Embryonic facial prominence (tissue), 1 donor: Measurements from ENCODE around the gene JMY.

Experiments
- DNase-seq: peaks from one replicate; pipeline ENCODE4 v3.0.0-alpha.2; 2016; ENCODE audit errors: extremely low spot score

JMY gene, protein sequence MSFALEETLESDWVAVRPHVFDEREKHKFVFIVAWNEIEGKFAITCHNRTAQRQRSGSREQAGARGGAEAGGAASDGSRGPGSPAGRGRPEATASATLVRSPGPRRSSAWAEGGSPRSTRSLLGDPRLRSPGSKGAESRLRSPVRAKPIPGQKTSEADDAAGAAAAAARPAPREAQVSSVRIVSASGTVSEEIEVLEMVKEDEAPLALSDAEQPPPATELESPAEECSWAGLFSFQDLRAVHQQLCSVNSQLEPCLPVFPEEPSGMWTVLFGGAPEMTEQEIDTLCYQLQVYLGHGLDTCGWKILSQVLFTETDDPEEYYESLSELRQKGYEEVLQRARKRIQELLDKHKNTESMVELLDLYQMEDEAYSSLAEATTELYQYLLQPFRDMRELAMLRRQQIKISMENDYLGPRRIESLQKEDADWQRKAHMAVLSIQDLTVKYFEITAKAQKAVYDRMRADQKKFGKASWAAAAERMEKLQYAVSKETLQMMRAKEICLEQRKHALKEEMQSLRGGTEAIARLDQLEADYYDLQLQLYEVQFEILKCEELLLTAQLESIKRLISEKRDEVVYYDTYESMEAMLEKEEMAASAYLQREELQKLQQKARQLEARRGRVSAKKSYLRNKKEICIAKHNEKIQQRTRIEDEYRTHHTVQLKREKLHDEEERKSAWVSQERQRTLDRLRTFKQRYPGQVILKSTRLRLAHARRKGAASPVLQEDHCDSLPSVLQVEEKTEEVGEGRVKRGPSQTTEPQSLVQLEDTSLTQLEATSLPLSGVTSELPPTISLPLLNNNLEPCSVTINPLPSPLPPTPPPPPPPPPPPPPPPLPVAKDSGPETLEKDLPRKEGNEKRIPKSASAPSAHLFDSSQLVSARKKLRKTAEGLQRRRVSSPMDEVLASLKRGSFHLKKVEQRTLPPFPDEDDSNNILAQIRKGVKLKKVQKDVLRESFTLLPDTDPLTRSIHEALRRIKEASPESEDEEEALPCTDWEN

DNA sequence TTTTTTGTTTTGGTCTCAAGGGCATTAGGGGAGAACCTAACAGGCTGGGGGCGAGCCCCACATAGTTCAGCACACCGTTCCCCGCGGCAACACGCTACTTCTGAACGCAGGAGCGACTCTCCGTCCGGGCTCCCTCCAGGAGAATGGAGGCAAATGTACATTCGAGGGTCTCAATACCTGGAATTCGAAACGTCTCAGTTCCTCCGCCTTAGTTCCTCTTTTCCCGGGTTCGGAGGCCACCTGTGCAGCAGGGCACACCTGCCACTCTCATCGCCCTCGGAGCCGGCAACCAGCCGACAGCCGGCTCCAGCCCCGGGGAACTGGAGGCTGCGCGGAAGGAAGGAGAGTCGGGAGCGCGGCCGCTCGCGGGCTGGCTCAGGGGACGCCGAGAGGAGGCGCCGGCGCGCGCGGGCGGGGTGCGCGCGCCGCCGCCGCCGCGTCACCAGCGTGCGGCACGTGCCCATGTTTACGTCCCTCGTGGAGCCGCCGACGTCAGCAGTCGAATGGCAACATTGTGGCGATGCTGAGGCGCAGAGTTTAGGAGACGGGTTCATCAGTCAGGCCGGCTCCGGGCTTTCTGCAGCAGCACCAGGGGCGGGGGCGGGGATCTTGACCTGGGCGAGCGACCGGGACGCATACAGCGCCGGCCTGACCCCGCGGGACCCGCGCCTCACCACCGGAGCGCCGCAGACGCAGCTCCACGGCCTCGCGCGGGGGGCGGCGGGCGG, at the start of gene JMY:
TSS of gene JMY (plus strand) at position 498 of the 728 bp plus-strand sequence. CDS start 520 bp downstream, outside the sequence.
- peak; percentile 72 for DNase-seq

DNA sequence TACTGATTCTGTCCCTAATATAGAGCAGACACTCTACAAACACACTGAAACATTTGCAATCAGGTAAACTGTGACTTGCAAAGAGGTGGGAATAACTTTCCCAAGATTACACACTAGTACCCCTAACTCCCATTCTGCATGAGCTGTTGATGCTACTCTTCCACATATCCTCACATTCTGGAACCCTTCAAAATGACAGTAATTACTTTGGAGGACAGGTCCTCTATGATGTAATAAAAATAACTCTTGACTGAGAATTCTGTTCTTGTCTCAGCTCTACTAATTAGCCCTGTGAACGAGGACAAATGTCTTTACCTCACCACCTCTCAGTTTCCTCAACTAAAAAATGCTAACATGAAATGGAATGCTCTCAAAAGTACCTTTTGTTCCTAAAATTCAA, 49.5 kb upstream of the JMY start:
- no peak for DNase-seq

DNA sequence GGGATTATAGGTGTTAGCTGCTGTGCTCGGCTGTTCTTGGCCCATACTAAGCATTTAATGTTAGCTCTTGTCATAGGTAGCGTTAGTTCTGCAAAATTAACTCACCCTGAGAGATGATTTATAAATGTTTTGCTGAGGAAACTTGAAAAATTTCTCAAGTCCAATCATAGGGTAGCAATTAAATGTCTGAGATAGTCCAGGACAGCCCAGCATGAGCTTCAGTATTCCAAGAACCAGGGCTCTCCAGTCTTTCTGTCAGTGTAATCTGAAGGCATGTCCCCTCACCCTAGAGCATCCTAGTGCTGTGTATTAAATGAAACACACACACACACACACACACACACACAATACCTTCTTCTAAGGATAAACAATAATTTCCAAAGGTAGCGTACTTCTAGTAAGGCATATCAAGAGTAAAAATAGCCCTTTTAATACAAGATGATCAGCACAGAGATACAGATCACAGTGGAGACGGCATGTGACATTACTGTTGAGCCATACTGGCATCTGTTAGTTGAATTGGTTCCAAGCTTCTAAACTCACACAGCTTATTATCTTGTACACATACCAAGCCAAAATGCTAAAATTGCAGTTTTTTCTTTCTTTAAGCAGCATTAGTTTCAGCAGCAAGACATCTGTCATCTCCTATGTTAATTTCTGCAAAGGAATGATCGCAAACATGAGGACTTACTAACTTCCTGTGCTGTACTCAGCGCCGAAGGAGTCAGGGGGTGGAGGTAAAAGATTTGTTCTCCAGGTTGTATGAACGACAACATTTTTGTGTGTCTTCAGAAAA, 46.3 kb upstream of the JMY start:
- DNase-seq: no peak

DNA sequence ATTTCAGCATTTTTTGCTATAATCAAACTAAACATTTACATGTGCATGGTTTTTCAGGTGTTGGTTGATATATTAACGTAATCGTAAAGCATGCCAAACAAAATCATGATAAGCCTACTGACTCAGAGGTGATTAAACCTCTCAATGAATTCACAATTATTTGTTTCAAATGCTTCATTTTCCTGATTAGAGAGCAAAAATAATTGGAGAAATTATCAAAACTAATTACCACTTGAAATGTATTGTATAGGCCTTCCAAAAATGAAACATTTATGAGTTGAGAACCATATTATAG, 45.7 kb upstream of the JMY start:
- DNase-seq: no peak

DNA sequence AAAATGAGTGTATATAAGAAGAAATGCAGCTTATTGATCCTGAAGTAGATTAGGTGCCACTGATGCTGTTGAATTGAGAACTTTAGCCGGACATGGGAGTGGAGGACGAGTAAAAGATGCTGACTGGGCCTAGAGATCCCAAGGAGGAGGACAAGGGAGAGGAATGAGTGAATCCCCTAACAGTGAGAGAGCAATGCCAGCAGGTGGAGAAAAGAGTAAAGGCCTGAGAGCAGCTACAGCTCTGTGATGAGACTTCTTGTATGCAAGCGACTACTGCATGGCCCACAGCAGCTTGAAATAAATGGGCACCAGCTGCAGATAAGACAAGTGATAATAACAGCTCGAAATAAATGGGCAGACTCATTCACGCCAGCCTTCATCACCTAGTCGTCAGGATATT, 44.5 kb upstream of the JMY start:
- no peak for DNase-seq

DNA sequence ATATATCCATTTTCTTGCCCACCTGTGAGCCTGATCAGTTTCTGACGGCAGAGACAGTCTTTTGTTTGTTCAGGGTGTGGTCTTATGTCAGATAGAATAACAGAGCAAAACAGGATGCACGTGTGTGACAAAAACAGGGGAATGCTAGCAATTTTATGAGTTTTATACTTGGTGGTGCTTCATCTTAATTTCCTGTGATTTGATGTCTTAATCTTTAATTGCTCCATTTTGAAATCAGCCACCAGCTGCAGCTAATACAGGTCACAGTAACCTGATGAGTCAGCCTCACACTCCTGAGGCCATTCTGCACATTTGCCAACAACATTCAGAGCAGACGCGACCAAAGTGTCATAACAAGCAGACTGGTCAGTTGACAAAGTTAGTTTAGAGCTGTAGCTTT, 42.3 kb upstream of the JMY start:
- DNase-seq: no peak

DNA sequence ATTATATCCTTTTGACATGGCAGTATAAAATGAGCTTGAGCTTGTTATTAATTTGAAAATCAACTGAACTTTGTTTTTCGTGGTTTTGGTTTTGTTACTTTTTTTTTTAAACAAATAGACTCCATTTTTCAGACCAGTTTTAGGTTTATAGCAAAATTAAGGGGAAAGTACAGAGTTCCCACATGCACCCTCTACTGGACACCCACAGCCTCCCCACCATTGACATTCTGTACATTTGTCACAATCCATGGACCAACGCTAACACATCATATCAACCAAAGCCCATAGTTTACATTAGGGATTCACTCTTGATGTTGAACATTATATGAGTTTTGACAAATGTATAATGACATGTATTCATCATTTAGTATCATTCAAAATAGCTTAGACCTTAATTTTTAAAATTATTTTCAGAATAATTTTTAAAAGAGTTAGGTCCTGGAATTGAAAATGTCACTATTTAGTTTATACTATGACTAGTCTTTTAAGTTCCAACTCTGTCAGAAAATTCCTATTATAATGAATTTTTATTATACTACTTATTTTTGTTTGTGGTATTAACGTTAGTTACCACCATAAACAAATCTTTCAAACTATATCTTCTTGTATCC, 35.3 kb upstream of the JMY start:
- DNase-seq: no peak

DNA sequence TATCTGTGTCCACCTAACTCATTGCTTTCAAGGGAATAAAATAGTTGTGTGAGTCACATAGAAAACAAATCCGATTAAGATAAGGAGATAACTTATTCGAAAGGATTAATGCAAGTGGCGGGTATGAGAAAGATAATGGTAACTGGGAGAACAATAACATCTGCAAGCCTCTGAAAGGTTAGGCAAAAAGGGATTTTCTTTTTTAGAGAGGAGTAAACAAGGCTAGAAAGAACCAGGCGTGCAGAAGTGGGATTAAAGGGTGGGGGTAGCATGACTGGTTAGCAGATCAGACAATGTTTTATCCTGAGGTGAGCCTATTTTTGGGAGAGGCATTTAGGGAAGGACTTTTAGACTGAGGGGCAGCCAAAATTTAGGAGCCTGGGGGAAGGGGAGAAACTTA, 34.7 kb upstream of the JMY start:
- no peak for DNase-seq

DNA sequence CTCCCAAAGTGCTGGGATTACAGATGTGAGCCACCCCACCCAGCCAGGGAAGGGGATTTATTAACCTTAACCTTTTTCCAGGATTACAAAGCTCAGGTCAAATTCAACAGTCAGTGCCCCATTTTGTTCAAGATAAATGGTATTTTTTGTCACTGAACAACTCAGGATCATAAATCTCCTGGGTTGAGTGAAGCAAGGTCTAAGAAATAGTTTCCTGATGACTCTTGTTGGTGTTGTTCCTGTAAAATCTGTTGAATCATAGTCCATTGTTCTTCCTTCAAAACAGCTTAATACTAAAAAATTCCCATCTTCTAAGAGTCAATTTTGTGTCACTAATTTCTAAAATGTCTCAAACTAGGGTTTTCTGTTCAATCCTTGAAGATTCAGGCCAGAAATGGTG, 33.9 kb upstream of the JMY start:
- no peak for DNase-seq

DNA sequence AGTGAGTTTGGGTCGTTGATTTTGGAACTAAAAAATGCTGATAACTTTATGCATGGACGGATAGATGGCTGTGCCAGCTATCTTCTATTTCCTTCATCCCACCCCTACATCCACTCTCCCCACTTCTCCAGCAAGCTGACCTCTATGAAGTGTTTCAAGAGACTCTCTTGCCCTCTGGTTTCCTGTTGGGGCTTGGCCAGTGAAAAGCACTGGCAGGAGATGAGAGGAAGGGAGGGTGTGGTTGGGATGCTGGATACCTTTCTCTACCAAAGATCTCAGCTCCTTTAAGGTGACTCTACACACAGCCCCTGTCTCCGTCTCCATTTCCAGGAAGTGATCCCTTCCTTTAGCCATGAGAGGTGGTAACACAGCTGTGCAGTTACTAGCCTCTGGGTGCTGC, 30.0 kb upstream of the JMY start:
- DNase-seq: no peak

DNA sequence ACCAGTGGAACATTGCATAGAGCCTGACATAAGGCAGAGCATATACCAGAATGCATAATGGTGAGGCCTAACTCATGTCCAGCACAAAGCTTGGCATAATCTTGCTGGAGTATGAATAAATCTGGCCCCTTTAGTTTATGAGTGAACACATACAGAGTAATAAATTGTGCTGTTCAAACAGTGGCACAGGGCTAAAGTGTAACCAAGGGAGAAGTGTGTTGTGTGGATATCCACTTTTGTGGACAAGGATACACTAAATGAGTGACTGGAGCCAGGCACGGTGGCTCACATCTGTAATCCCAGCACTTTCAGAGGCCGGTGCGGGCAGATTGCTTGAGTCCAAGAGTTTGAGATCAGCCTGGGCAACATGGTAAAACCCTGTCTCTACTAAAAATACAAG, 29.4 kb upstream of the JMY start:
- DNase-seq: no peak

DNA sequence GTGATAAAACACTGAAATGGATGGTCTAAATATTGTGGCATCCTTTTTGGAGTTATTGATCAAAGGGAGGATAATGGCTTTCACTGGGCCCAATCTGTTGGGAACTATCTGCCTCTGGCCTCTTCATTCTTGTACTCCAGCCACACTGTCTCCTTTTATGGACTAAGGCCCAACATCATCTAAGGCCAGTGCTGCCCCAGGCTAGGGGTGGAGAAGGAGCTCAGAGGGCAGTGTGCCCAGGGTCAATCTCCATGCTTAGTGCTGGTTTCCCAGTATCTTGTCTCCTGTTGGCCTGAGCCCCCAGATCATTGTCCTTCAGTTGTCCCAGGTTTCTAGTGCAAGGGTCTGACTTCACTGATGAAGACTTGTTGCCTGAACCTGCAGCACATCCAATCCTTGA, 26.4 kb upstream of the JMY start:
- DNase-seq: no peak

DNA sequence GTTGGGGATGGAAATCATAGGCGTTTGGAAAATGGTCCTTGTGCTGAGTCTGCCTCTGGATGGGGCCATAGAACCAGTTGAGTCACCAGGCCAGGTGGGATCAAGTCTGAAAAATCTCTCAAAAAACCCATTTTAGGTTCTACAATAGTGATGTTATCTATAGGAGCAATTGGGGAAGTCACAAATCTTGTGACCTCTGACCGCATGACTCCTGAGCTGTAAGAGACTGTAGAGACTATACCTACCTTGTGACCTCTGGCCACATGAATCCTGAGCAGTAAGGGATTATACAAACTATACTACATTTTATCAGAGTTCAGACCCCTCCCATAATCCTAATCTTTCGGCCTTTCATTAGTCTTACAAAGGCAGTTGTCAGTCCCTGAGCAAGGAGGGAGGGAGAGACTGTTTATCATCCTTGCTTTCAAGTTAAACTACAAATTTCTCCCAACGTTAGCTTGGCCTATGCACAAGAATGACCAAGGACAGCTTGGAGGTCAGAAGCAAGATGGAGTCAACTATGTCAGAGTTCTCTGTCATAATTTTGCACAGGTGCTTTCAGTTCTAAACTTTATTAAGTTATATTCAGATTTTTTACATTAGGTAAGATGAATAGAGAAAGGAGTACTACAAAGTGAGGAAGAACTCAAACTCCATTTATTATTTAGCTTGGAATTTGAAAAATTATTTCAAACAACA, 11.5 kb upstream of the JMY start:
- no peak for DNase-seq

DNA sequence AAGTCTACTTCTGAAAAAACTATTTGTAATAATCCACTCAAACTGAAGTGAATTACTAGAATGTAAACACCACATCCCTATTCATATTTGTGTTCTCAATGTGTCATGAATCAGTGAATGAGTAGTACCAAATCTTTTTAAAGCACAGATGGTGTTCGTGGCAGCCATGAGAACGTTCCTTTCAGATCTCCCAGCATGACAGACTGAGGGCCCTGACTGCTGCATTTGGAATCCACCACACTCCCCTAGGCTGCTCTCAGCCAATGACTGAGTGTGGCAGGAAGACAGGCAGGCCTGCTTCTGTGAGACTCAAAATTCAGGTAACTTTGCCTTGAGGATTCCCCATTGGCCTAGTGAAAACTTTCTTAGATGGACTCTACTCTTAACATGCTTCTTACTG, 10.9 kb upstream of the JMY start:
- DNase-seq: no peak

DNA sequence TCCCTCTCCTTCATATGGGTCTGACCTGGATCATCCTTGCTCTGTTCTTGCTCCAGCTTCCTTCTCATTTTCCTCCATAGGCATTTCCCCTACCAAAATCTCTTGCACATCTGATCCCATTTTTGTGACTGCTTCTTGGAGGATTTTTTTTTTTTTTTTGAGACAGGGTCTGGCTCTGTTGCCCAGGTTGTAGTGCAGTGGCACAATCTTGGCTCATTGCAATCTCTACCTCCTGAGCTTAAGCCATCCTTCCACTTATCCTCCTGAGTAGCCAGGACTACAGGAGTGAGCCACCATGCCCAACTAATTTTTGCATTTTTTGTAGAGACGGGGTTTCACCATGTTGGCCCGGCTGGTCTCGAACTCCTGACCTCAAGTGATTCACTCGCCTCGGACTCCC, 10.5 kb upstream of the JMY start:
- no peak for DNase-seq

DNA sequence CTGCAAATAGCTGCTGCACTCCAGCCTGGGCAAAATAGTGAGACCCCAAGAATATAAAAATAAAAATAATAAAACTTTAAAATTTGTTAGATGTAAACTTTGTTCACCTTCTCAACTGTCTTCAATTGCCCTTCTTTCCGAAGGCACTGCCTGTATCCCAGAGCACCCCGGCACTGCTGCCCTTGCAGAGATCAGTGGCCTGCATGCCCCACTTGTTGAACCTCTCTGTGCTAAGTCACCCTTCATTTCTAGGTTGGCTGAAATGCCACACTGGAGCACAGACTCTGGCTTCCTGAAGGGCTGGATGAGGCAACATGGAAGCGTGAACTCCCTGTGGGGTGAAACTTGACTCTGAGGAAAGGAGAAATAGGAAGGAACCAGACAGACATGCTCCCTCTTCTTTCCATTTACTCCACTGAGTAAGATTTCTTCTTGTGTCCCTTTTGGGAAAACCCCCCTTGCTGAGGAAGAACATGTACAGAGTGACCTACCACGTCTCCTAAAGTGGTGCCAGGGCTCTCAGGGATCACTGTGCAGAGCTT, 8.4 kb upstream of the JMY start:
- DNase-seq: no peak

DNA sequence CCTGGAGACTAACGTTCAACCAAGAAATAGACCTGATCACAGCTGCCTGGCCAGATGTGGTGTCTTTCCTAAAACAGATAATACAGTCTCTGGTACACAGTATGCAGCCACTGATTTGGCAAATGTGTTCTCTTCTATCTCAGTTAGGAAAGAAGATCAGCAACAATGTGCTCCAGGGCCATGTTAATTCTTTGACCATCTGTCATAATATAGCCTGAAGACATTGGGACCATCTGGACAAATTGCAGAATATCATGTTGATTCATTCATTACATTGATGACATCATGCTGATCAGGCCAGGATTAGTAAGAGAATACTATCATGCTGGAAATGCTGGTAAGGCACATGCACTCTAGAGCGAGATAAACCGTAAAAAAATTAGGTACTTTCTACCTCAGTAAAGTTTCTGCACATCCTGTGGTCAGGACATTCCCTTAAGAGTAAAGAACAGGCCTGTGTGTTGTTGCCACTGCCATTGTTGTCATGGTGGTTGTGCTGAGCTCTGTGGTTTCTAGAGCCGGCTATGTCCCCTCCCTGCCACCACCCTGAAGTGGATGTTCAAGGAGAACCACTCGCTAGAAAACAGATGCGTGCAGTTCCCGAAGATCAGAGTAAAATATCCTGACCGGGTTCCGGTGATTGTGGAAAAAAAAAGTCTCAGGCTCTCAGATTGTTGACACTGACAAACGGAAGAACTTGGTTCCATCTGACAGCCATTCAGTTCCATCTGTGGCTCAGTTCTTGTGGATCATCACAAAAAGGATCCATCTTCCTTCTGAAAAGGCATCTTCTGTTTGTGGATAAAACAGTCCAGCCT, 6.4 kb upstream of the JMY start:
- no peak for DNase-seq

DNA sequence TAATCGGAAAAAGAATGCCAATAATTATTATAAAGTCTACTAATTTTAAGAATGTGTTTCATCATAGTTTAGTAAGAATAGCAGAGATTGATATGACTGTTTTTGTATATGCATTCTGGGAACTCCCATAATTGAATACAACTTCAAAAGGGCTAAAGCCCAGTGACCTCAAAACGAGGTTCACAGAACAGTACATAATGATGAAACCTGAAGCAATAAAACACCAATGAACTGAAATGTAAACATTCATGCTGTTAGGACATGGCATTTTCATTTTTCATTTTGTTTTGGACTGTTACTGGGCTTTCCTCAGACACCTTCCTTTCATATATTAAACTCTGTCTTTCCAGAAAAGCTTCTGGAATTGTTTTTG, 684 bp upstream of the JMY start:
- no peak for DNase-seq

DNA sequence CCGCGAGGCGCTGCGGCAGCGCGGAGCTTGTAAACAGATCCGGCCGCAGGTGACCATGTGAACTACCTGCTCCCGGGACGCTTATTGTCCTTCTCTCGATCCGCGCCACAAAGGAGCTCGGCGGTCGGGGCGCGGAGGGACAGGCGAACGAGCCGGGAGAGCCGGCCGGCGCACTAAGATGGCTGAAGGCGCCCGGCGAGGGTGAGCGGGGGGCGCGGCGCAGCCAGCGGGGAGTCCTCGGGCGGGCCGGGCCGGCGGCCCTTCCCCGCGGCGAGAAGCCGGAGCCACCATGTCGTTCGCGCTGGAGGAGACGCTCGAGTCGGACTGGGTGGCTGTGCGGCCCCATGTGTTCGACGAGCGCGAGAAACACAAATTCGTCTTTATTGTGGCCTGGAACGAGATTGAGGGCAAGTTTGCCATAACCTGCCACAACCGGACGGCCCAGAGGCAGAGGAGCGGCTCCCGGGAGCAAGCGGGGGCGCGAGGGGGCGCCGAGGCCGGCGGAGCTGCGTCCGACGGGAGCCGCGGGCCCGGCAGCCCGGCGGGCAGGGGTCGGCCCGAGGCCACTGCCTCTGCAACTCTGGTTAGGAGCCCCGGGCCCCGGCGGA, 535 bp downstream of the JMY start:
- DNase-seq: no peak
